Large intestine (tissue), 3 donors: Measurements from ENCODE around the gene UBE3A. TPM values are rescaled to one million over a fixed set of nuclear protein-coding genes. Genes with fewer than 3 reads are reported as not detected.

Source experiments
- DNase-seq, 2 donors: peaks; one replicate each; pipeline versions ENCODE4 v3.0.0 to v3.0.0-alpha.2; 2013
- H3K27ac ChIP-seq: one replicate; pipeline ENCODE4 v1.5.1; 2013; ENCODE audit warnings: low read length
- H3K27me3 ChIP-seq: 2 replicates; pipeline ENCODE4 v1.6.1; 2013; ENCODE audit warnings: low read length; ENCODE audit not compliant: control insufficient read depth, insufficient read depth
- H3K36me3 ChIP-seq: 2 replicates; pipeline ENCODE4 v1.6.1; 2013; ENCODE audit warnings: low read length; ENCODE audit not compliant: control insufficient read depth, insufficient read depth
- H3K4me1 ChIP-seq: one replicate; pipeline ENCODE4 v1.6.1; 2013; ENCODE audit warnings: low read length; ENCODE audit not compliant: control insufficient read depth, insufficient read depth
- H3K4me3 ChIP-seq: one replicate; pipeline ENCODE4 v1.5.1; 2013; ENCODE audit warnings: low read length
- H3K9me3 ChIP-seq: one replicate; pipeline ENCODE4 v1.6.1; 2013; ENCODE audit warnings: mild to moderate bottlenecking, low read depth, low read length, moderate library complexity; ENCODE audit not compliant: control insufficient read depth
- WGBS: methylation state at CpG from one replicate; pipeline ENCODE4 v1.1.5; 2013; ENCODE audit warnings: low lambda C conversion rate; ENCODE audit not compliant: insufficient coverage; 5-methylcytosine and 5-hydroxymethylcytosine counted together
- polyA plus RNA-seq: library from polyadenylated mRNA; unstranded; fragments of 120-200 nt; gene quantifications from one replicate; pipeline ENCODE4 v1.2.1, GENCODE V29; 2013

UBE3A gene
- polyA plus RNA-seq, 1 donor: 54.5 TPM

GRCh38 chr15:25323420-25323819 is 115.4 kb downstream of the UBE3A start:
- H3K4me1 ChIP-seq: peaks cover 14% of the 10 kb centered on the region
- H3K36me3 ChIP-seq: peaks cover 2% of the 10 kb centered on the region
- no peak for DNase-seq
- H3K9me3 ChIP-seq: peaks cover 14% of the 10 kb centered on the region
- H3K27ac ChIP-seq: no peak overlapping the region
- no CpG with 5 or more reads among the region's 1 CpG for WGBS
- H3K4me3 ChIP-seq: no peak overlapping the region
- H3K27me3 ChIP-seq: no peaks in the 10 kb centered on the region

DNA sequence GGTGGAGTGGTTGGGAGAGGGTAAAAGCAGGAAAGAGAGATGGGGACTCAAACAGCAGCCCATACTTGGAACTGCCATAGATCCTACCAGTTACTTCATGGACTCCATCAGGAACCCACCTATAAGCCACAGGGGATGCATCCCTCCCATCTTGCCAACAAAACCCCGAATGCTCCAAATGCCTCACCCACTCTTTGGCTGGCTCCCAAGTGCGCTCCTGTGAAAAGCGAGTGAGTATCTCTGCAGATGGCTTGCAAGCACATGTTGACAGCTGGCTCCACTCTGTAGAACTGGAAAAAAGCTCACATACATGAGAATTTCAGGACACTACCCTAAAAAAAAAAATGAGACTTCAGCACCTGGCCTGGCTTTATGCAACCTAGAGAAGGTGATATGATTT is 151.0 kb downstream of the UBE3A start:
- WGBS: no CpG with 5 or more reads among the region's 3 CpGs
- no peaks in the 10 kb centered on the region for H3K36me3 ChIP-seq
- no peak overlapping the region for H3K4me3 ChIP-seq
- no peak overlapping the region for H3K27ac ChIP-seq
- H3K9me3 ChIP-seq: peaks cover 4% of the 10 kb centered on the region
- no peaks in the 10 kb centered on the region for H3K27me3 ChIP-seq
- no peak for DNase-seq
- H3K4me1 ChIP-seq: no peaks in the 10 kb centered on the region
